Ovary (tissue), 9 donors: ENCODE data around the gene ZBTB39. TPM values are rescaled to one million over a fixed set of nuclear protein-coding genes. Genes with fewer than 3 reads are reported as not detected.

ENCODE experiments used
- DNase-seq, 5 donors: peaks; one replicate each; pipeline ENCODE4 v3.0.0-alpha.2; 2019 to 2020
- H3K27ac ChIP-seq, 2 donors: fragments of 200-600 bp; one replicate each; pipeline versions ENCODE4 v1.5.1 to v1.8.0; 2019 to 2022
- H3K27me3 ChIP-seq: fragments of 200-600 bp; one replicate; pipeline ENCODE4 v1.8.0; 2022
- H3K36me3 ChIP-seq: fragments of 200-600 bp; sonication (generic); one replicate; pipeline ENCODE4 v1.5.1; 2019
- H3K4me1 ChIP-seq: one replicate; pipeline ENCODE4 v1.8.1; 2013; ENCODE audit warnings: mild to moderate bottlenecking, moderate library complexity; ENCODE audit not compliant: insufficient read depth
- H3K4me3 ChIP-seq: fragments of 200-600 bp; sonication (generic); one replicate; pipeline ENCODE4 v1.5.1; 2017
- H3K9me3 ChIP-seq, 2 donors: fragments of 200-600 bp in 1 of 2; sonication (generic) in 1 of 2; one replicate each; pipeline versions ENCODE4 v1.5.1 to v1.8.1; 2013 to 2019; ENCODE audit warnings: mild to moderate bottlenecking in 1 of 2, moderate library complexity in 1 of 2
- CTCF ChIP-seq, 3 donors: fragments of 450-650 bp in 2 of 3; fragments of 200-600 bp in 1 of 3; IDR thresholded peaks; one replicate each; pipeline versions ENCODE4 v1.5.1 to v1.8.0; 2016 to 2022; ENCODE audit warnings: antibody characterized with exemption in 3 of 3, mild to moderate bottlenecking in 1 of 3
- EP300 ChIP-seq: sonication (generic); formaldehyde crosslinking; IDR thresholded peaks from one replicate; pipeline ENCODE4 v1.6.1; 2017; ENCODE audit warnings: antibody characterized with exemption
- POLR2A ChIP-seq: fragments of 450-650 bp; IDR thresholded peaks from one replicate; pipeline ENCODE4 v1.6.1; 2017; ENCODE audit warnings: antibody characterized with exemption, mild to moderate bottlenecking, moderate library complexity
- WGBS, 3 donors: extraction: QIAGEN DNeasy Blood & Tissue Kit in 1 of 3; methylation state at CpG; one replicate each; pipeline versions ENCODE4 v1.1.5 to v1.1.7; 2013 to 2017; 5-methylcytosine and 5-hydroxymethylcytosine counted together
- intact Hi-C, 4 donors: fragments of 100-400 bp; cut with DNase I; formaldehyde crosslinking; loops; one replicate each; pipeline versions ENCODE4 v1.11.0 to v1.15.1; 2022 to 2023
- polyA plus RNA-seq, 2 donors: library from polyadenylated mRNA; stranded (reverse); fragments of 200-250 nt in 1 of 2; fragments of 350-450 nt in 1 of 2; fragmentation: Illumina TruSeq in 1 of 2; extraction: RNeasy Lipid Tissue Mini Kit (QIAGEN cat#74804) in 1 of 2; gene quantifications; one replicate each; pipeline ENCODE4 v1.2.3, GENCODE V29; 2013 to 2014
- total RNA-seq, 7 donors: library from RNA; depleted of rRNA in 2 of 7; stranded (reverse); fragments of >200 nt in 2 of 7; fragmentation: NEBNext Ultra II Directional in 3 of 7; extraction: Animal tissue kit (Norgen Biotek cat#: 25700) in 3 of 7; gene quantifications; one replicate each; pipeline versions ENCODE4 v1.1.0 to v1.2.4, GENCODE V29; 2016 to 2023
- donor health status: DM: no; HTN: no; CAD: no; lungs with moderate emphysema.
- donor health status: DM: no; HTN: no; CAD: no.
- donor health status: Bipolar disorder and iron deficiency.
- donor health status: DM: yes; HTN: yes; CAD: no.
- donor health status: DM: no; HTN: no; CAD: no.
- donor health status: DM: yes; HTN: yes; CAD: no.

Gene ZBTB39
- total and polyA plus RNA-seq, 9 donors = 2.9 to 10.4 (median 7.4) TPM

- Histone ChIP-seq H3K4me1 (no peaks in the 10 kb centered on the region), H3K27me3 (no peaks in the 10 kb centered on the region), H3K36me3 (no peaks in the 10 kb centered on the region), H3K27ac (no peak overlapping the region), H3K9me3 (no peaks in the 10 kb centered on the region), H3K4me3 (no peak overlapping the region)
- intact Hi-C loops = no loop called here
- TF ChIP-seq EP300 = no peak
- no peak for TF ChIP-seq CTCF (IDR thresholded peaks at IDR 0.05)
- no peak for TF ChIP-seq POLR2A
- no peak for DNase-seq
- WGBS, 3 donors = 81 to 96% (median 82%) methylated on average over 2 of the region's 2 CpGs
These were observed 47.9 kb downstream of the ZBTB39 start for GRCh38 chr12:56958422-56958821.

- Histone ChIP-seq H3K4me3 (no peak within 1 kb of the TSS), H3K36me3 (no peaks in the 10 kb centered on the region), H3K27me3 (no peaks in the 10 kb centered on the region), H3K9me3 (no peaks in the 10 kb centered on the region), H3K27ac (no peak within 1 kb of the TSS), H3K4me1 (no peaks in the 10 kb centered on the region)
- TF ChIP-seq EP300 = no peak
- no peak for TF ChIP-seq POLR2A
- no peak for TF ChIP-seq CTCF (IDR thresholded peaks at IDR 0.05)
- WGBS, 3 donors = 85 to 87% (median 86%) methylated on average over 10 of the region's 10 CpGs
- intact Hi-C loops = no loop called here
- no peak for DNase-seq
These were observed 48.9 kb downstream of the ZBTB39 start, which contains the start of gene RDH16 for GRCh38 chr12:56957229-56958052. Gene RDH16, minus strand, starts transcription at chr12:56957608. Its CDS starts 146 bp downstream, at chr12:56957462.

GRCh38 chr12:56955631-56956256 lies 50.6 kb downstream of the ZBTB39 start:
- intact Hi-C loops = no loop called here
- H3K9me3 ChIP-seq = no peaks in the 10 kb centered on the region
- H3K36me3 ChIP-seq = no peaks in the 10 kb centered on the region
- TF ChIP-seq CTCF (IDR thresholded peaks at IDR 0.05) = no peak
- no peak for TF ChIP-seq EP300
- TF ChIP-seq POLR2A = no peak
- DNase-seq = no peak
- no peak overlapping the region for H3K27ac ChIP-seq
- H3K4me3 ChIP-seq = no peak overlapping the region
- WGBS, 3 donors = 65 to 80% (median 69%) methylated on average over 2 of the region's 2 CpGs
- H3K27me3 ChIP-seq = no peaks in the 10 kb centered on the region
- no peaks in the 10 kb centered on the region for H3K4me1 ChIP-seq

GRCh38 chr12:56954958-56955355 lies 51.4 kb downstream of the ZBTB39 start:
- Histone ChIP-seq H3K4me1 (no peaks in the 10 kb centered on the region), H3K27me3 (no peaks in the 10 kb centered on the region), H3K27ac (no peak overlapping the region), H3K4me3 (no peak overlapping the region), H3K9me3 (no peaks in the 10 kb centered on the region), H3K36me3 (no peaks in the 10 kb centered on the region)
- TF ChIP-seq POLR2A = no peak
- TF ChIP-seq EP300 = no peak
- no peak for TF ChIP-seq CTCF (IDR thresholded peaks at IDR 0.05)
- DNase-seq = no peak
- 73 to 82% (median 74%) methylated on average over 6 of the region's 6 CpGs for WGBS, 3 donors
- intact Hi-C loops = no loop called here
